IMR-90 (cell line): ENCODE results near the gene TANGO6. TPM values are rescaled to one million over a fixed set of nuclear protein-coding genes. Genes with fewer than 3 reads are reported as not detected.
A peak's percentile ranks its signal among the peaks of the same experiment; 100 is the strongest.

Experiments
- ATAC-seq: fragments of 200-7000 bp; cut with Tn5 transposase; 2 replicates; pipeline ENCODE4 v1.9.1; 2020; ENCODE audit warnings: low read depth, mild to moderate bottlenecking, moderate library complexity
- BruUV-seq: library from RNA; stranded (reverse); fragments of 400-500 nt; replicated peaks from 2 replicates; lab custom pipeline; 2021; lab: Mats Ljungman, UMichigan
- CTCF ChIA-PET: fragments of 300-600 bp; formaldehyde crosslinking; extraction: SDS; loops from one replicate; lab custom pipeline; 2021; ENCODE audit warnings: antibody characterized with exemption; lab: Yijun Ruan, JAX
- POLR2A ChIA-PET: fragments of 300-600 bp; sonication (Branson Sonifier 250); formaldehyde crosslinking; loops from one replicate; lab custom pipeline; 2022; ENCODE audit warnings: antibody characterized with exemption; ENCODE audit not compliant: unreplicated experiment; lab: Charles Lee
- DNase-seq: peaks from one replicate; pipeline ENCODE4 v3.0.0; 2013
- H2AFZ ChIP-seq: replicated peaks from 2 replicates; pipeline ENCODE3; 2013; ENCODE audit warnings: low read length, mild to moderate bottlenecking; ENCODE audit not compliant: poor library complexity
- H2AK5ac ChIP-seq: 2 replicates; pipeline ENCODE4 v1.6.1; 2013; ENCODE audit warnings: low read depth, low read length, inconsistent platforms
- H2AK9ac ChIP-seq: replicated peaks from 2 replicates; pipeline ENCODE3; 2013; ENCODE audit warnings: mild to moderate bottlenecking, low read depth, low read length, moderate library complexity; ENCODE audit not compliant: poor library complexity
- H2BK120ac ChIP-seq: 2 replicates; pipeline ENCODE4 v1.6.1; 2013; ENCODE audit warnings: low read depth, low read length, inconsistent platforms
- H2BK15ac ChIP-seq: 3 replicates; pipeline ENCODE4 v1.6.1; 2013; ENCODE audit warnings: low read depth, low read length, inconsistent platforms
- H2BK20ac ChIP-seq: 2 replicates; pipeline ENCODE4 v1.6.1; 2013; ENCODE audit warnings: low read depth, mild to moderate bottlenecking, inconsistent platforms, low read length, moderate library complexity
- H2BK5ac ChIP-seq: 2 replicates; pipeline ENCODE4 v1.6.1; 2013; ENCODE audit warnings: mild to moderate bottlenecking, low read depth, low read length, inconsistent platforms; ENCODE audit not compliant: poor library complexity, severe bottlenecking
- H3K14ac ChIP-seq: replicated peaks from 2 replicates; pipeline ENCODE4 v1.6.1; 2013; ENCODE audit warnings: low read depth, low read length, inconsistent platforms
- H3K18ac ChIP-seq: 2 replicates; pipeline ENCODE4 v1.6.1; 2013; ENCODE audit warnings: low read depth, low read length, control low read depth
- H3K23ac ChIP-seq: 2 replicates; pipeline ENCODE4 v1.6.1; 2013; ENCODE audit warnings: low read depth, low read length, inconsistent platforms
- H3K27ac ChIP-seq: 2 replicates; pipeline ENCODE4 v1.5.1; 2013; ENCODE audit warnings: mild to moderate bottlenecking, control low read depth, low read length; ENCODE audit not compliant: insufficient read depth
- H3K27me3 ChIP-seq: 2 replicates; pipeline ENCODE4 v1.6.1; 2013; ENCODE audit warnings: low read length; ENCODE audit not compliant: control insufficient read depth, insufficient read depth
- H3K36me3 ChIP-seq: 2 replicates; pipeline ENCODE4 v1.6.1; 2013; ENCODE audit warnings: low read length, mixed read lengths; ENCODE audit not compliant: control insufficient read depth, insufficient read depth
- H3K4ac ChIP-seq: 2 replicates; pipeline ENCODE4 v1.6.1; 2013; ENCODE audit warnings: low read depth, low read length, inconsistent platforms
- H3K4me1 ChIP-seq: 2 replicates; pipeline ENCODE4 v1.6.1; 2013; ENCODE audit warnings: low read length, mixed read lengths; ENCODE audit not compliant: control insufficient read depth, insufficient read depth
- H3K4me2 ChIP-seq: 2 replicates; pipeline ENCODE4 v1.6.1; 2013; ENCODE audit warnings: low read depth, mild to moderate bottlenecking, control low read depth, low read length, moderate library complexity
- H3K4me3 ChIP-seq: 2 replicates; pipeline ENCODE4 v1.5.1; 2013; ENCODE audit warnings: low read depth, mild to moderate bottlenecking, control low read depth, low read length, moderate library complexity; ENCODE audit not compliant: insufficient read depth
- H3K56ac ChIP-seq: 2 replicates; pipeline ENCODE4 v1.6.1; 2013; ENCODE audit warnings: low read length, inconsistent platforms; ENCODE audit not compliant: insufficient read depth; ENCODE audit errors: extremely low read depth
- H3K79me1 ChIP-seq, 2 experiments: 2 replicates each; pipeline ENCODE4 v1.6.1; 2013; ENCODE audit warnings: low read length in 2 of 2, inconsistent platforms in 1 of 2, low read depth in 1 of 2
- H3K9ac ChIP-seq: 2 replicates; pipeline ENCODE4 v1.6.1; 2013; ENCODE audit warnings: low read depth, low read length, control low read depth
- H3K9me1 ChIP-seq: 2 replicates; pipeline ENCODE4 v1.6.1; 2013; ENCODE audit warnings: low read length, inconsistent platforms; ENCODE audit not compliant: insufficient read depth
- H3K9me3 ChIP-seq: 2 replicates; pipeline ENCODE4 v1.6.1; 2013; ENCODE audit warnings: low read length; ENCODE audit not compliant: control insufficient read depth, insufficient read depth
- H4K20me1 ChIP-seq: 2 replicates; pipeline ENCODE4 v1.6.1; 2013; ENCODE audit warnings: low read length, inconsistent platforms; ENCODE audit not compliant: insufficient read depth
- H4K5ac ChIP-seq: 2 replicates; pipeline ENCODE4 v1.6.1; 2013; ENCODE audit warnings: mild to moderate bottlenecking, low read depth, low read length, control low read depth
- H4K8ac ChIP-seq, 2 experiments: 2 replicates each; pipeline ENCODE4 v1.6.1; 2013; ENCODE audit warnings: low read depth in 2 of 2, low read length in 2 of 2, control low read depth in 1 of 2, inconsistent platforms in 1 of 2
- H4K91ac ChIP-seq: 2 replicates; pipeline ENCODE4 v1.6.1; 2013; ENCODE audit warnings: low read depth, low read length, inconsistent platforms; ENCODE audit not compliant: insufficient read depth
- BHLHE40 ChIP-seq: fragments of 150-350 bp; IDR thresholded peaks from 2 replicates; pipeline ENCODE4 v1.6.1; 2016; ENCODE audit warnings: mild to moderate bottlenecking, low read depth, low read length
- CEBPB ChIP-seq: IDR thresholded peaks from 2 replicates; pipeline ENCODE4 v1.6.1; 2012; ENCODE audit warnings: low read depth, low read length, improper control_type of control experiment
- CHD1 ChIP-seq: IDR thresholded peaks from 2 replicates; pipeline ENCODE4 v1.6.1; 2012; ENCODE audit warnings: low read depth, low read length, improper control_type of control experiment
- CTCF ChIP-seq: conservative IDR thresholded peaks from 2 replicates; pipeline ENCODE4 v1.5.1; 2012; ENCODE audit warnings: mild to moderate bottlenecking, low read depth, low read length, improper control_type of control experiment
- FOS ChIP-seq: fragments of 150-350 bp; IDR thresholded peaks from 2 replicates; pipeline ENCODE4 v1.6.1; 2016; ENCODE audit warnings: low read depth, low read length
- MAFK ChIP-seq: IDR thresholded peaks from 2 replicates; pipeline ENCODE4 v1.6.1; 2012; ENCODE audit warnings: low read depth, low read length, improper control_type of control experiment
- MXI1 ChIP-seq: IDR thresholded peaks from 2 replicates; pipeline ENCODE4 v1.6.1; 2012; ENCODE audit warnings: low read depth, mild to moderate bottlenecking, low read length, moderate library complexity, borderline replicate concordance
- NFE2L2 ChIP-seq: fragments of 150-350 bp; IDR thresholded peaks from 2 replicates; pipeline ENCODE4 v1.6.1; 2016; ENCODE audit warnings: low read depth, mild to moderate bottlenecking, low read length
- POLR2A ChIP-seq: IDR thresholded peaks from 2 replicates; pipeline ENCODE4 v1.6.1; 2012; ENCODE audit warnings: mild to moderate bottlenecking, low read depth, low read length
- RAD21 ChIP-seq: IDR thresholded peaks from 2 replicates; pipeline ENCODE4 v1.6.1; 2012; ENCODE audit warnings: low read length, improper control_type of control experiment
- RFX5 ChIP-seq: IDR thresholded peaks from 2 replicates; pipeline ENCODE4 v1.8.0; 2012; ENCODE audit warnings: low read depth, mild to moderate bottlenecking, low read length, moderate library complexity
- SMC3 ChIP-seq: fragments of 150-350 bp; IDR thresholded peaks from 2 replicates; pipeline ENCODE4 v1.6.1; 2016; ENCODE audit warnings: low read depth, mild to moderate bottlenecking, antibody characterized with exemption, low read length, moderate library complexity
- USF2 ChIP-seq: fragments of 150-350 bp; IDR thresholded peaks from 2 replicates; pipeline ENCODE4 v1.6.1; 2017; ENCODE audit warnings: mild to moderate bottlenecking, antibody characterized with exemption, low read length, low read depth
- WGBS, 2 experiments: methylation state at CpG; one replicate each; pipeline versions ENCODE4 v1.1.5 to v1.1.7; 2013; ENCODE audit warnings: missing lambda C conversion rate in 2 of 2; ENCODE audit not compliant: insufficient read length in 1 of 2; ENCODE audit errors: extremely low coverage in 2 of 2; 5-methylcytosine and 5-hydroxymethylcytosine counted together
- dilution Hi-C: fragments of 300-500 bp; cut with HindIII; formaldehyde crosslinking; loops from one replicate; pipeline ENCODE4 v1.14.3; 2018; ENCODE audit warnings: low sequenced_read_pairs; ENCODE audit not compliant: unreplicated experiment
- in situ Hi-C: fragments of 300-500 bp; cut with MboI; formaldehyde crosslinking; loops from 3 replicates; pipeline ENCODE4 v1.14.3; 2019; ENCODE audit warnings: low sequenced_read_pairs, inconsistent platforms, mixed read lengths
- intact Hi-C: fragments of 100-400 bp; cut with micrococcal nuclease; formaldehyde crosslinking; loops from 2 replicates; pipeline ENCODE4 v1.10.0; 2022
- polyA plus RNA-seq, 3 experiments: library from polyadenylated mRNA; depleted of rRNA; stranded (reverse); fragments of >200 nt; gene quantifications; 2 replicates each; pipeline ENCODE4 v1.2.3, GENCODE V29; 2012; ENCODE audit warnings: low replicate concordance in 1 of 3
- total RNA-seq: library from RNA; depleted of rRNA; stranded (reverse); fragments of >200 nt; gene quantifications from 2 replicates; pipeline ENCODE4 v1.2.3, GENCODE V29; 2012

The TANGO6 gene
- total and polyA plus RNA-seq, 2 of the 4 experiments (the other 2 are of a cell fraction) = 6.7 to 22.4 TPM

- dilution Hi-C loops (no loop called here), intact Hi-C loops (no loop called here), in situ Hi-C loops (no loop called here)
- DNase-seq (peak; percentile 22), ATAC-seq (no peak)
- H3K4ac ChIP-seq = no peak overlapping the region
- H3K9me1 ChIP-seq = no peaks in the 10 kb centered on the region
- H3K79me1 ChIP-seq = no peaks in the 10 kb centered on the region
- H3K23ac ChIP-seq = no peak overlapping the region
- 83% methylated on average over 1 of the region's 1 CpG; no CpG with 5 or more reads in 1 of the 2 experiments for WGBS, 2 experiments
- H4K5ac ChIP-seq = no peak overlapping the region
- H2BK5ac ChIP-seq = no peak overlapping the region
- H3K36me3 ChIP-seq = no peaks in the 10 kb centered on the region
- no peak overlapping the region for H2AK9ac ChIP-seq
- ChIA-PET POLR2A (no interaction called here), CTCF (interaction anchor here (0.6 to 0.8 kb wide), 2 partner anchors 11 to 290 kb away, joined by 3 to 7 read pairs; no protein-coding TSS in a partner anchor)
- no peak overlapping the region for H2BK15ac ChIP-seq
- no peak overlapping the region for H4K8ac ChIP-seq
- no TSS peak for BruUV-seq
- no peak overlapping the region for H2BK120ac ChIP-seq
- H3K14ac ChIP-seq = no peak overlapping the region
- no peak overlapping the region for H3K4me2 ChIP-seq
- H3K18ac ChIP-seq = no peak overlapping the region
- H4K20me1 ChIP-seq = no peaks in the 10 kb centered on the region
- no peak overlapping the region for H4K91ac ChIP-seq
- H3K4me3 ChIP-seq = no peak overlapping the region
- no peaks in the 10 kb centered on the region for H3K9me3 ChIP-seq
- no peak overlapping the region for H3K9ac ChIP-seq
- no peak overlapping the region for H2AK5ac ChIP-seq
- no peak overlapping the region for H2BK20ac ChIP-seq
- peaks cover 4% of the 10 kb centered on the region for H3K27me3 ChIP-seq
- no peak for TF ChIP-seq MAFK
- no peak for TF ChIP-seq POLR2A
- TF ChIP-seq FOS = no peak
- TF ChIP-seq RFX5 = no peak
- TF ChIP-seq CTCF = no peak
- TF ChIP-seq NFE2L2 = no peak
- no peak for TF ChIP-seq CEBPB
- TF ChIP-seq MXI1 = no peak
- TF ChIP-seq RAD21 = no peak
- TF ChIP-seq USF2 = no peak
- TF ChIP-seq SMC3 = no peak
- TF ChIP-seq CHD1 = no peak
- TF ChIP-seq BHLHE40 = no peak
- no peak overlapping the region for H3K27ac ChIP-seq
- H3K56ac ChIP-seq = no peak overlapping the region
- no peaks in the 10 kb centered on the region for H3K4me1 ChIP-seq
- H2AFZ ChIP-seq = no peak overlapping the region
These were observed 8.8 kb upstream of the TANGO6 start for GRCh38 chr16:68834550-68834949.
